ENCODE measurements around the gene SKI. TPM values are rescaled to one million over a fixed set of nuclear protein-coding genes. Genes with fewer than 3 reads are reported as not detected.

SKI gene
- total RNA-seq, 1 donor, result 36.6 TPM

- H3K4me3 ChIP-seq (ENCODE audit: low read depth, low read length), result no peak overlapping the region
- TF ChIP-seq CTCF (IDR thresholded peaks at IDR 0.05; ENCODE audit: insufficient read depth, low read length), result no peak
- no peak for DNase-seq (ENCODE audit: low read depth)
Measured at GRCh38 chr1:2316451-2316961, 88.4 kb downstream of the SKI start.

DNA sequence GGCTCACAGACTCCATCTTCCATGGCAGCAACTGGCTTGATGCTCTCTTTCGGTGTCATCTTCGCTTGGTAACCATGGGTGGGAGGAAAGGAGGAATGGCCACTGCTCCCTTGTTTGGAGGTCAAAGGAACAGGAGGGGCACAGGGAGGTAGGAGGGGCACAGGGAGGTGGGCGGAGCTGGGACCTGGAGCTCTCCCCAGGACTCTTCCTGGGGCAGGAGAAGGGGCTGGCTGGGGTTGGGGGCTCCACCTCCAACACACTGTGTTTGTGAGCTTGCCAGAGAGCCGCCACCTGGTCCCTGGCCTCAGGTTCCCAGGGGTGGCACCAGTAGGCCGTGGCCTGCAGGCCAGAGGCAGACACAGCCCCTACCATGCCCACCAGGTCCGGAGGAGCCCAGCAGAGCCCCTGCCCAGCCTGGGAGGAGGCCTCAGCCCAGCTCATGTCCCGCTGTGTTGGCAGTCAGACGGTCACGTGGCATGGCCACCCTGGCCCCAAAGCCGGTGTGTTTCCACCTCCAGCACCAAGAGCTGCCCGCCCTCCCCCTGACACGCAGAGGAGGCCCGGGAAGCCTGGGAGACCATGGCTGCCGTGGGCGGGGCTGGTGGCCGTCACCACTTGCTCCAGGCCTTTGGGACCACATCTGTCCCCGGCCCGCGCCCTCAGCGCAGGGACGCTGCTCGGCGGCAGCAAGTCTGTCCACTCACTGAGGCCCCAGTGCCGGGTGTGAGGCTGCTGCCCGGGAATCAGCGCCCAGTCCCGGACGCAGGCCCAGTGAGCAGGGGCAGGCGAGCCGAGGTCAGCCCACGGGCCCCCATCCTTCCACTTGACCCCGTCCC lies 89.3 kb downstream of the SKI start:
- no peak for DNase-seq (ENCODE audit: low read depth)
- H3K4me3 ChIP-seq (ENCODE audit: low read depth, low read length), result no peak overlapping the region
- no peak for TF ChIP-seq CTCF (IDR thresholded peaks at IDR 0.05; ENCODE audit: insufficient read depth, low read length)

DNA sequence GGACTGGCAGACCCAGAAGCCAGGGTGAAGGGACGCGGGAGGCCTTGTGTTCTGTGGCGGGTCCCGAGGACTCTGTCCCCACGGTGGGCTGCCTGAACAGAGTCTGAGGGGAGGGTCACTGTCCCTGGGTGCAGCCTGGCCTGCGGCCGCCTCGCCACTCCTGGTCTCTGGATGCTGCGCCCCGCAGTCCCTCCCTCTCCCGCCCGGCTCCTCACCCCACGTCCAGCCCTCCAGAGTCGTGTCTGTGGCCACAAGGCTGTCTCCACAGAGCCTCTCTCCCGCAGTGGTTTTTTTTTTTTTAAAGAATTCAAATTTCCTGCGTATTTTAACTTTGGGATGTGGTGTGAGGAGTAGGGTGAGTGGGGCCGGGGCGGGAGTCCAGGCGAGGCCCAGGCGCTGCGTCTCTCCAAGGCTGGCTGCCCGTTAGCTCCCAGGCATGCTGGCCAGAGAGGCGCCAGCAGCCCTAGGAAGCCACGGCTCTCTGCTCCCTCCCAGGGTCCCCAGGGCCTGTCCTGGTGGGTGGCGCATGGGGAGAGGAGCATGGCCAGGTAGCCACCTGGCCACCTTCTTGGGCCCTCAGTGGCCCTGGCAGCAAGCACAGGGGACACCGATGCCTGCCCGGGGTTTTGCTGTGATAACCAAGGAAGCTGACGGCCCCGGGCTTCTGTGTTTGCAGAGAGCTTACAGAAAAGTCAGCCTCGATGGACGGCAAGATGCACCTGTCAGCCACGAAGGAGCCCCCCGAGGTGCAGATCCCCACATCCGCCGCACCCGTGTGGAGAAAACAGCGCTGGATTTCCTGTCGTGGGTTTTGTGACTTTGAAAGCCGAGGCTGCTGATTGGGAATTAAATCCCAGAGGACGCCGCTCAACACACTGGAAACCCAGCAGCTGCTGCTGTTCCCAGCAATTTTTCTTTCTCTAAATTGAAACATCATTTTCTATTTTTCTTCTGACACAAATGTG lies 90.5 kb downstream of the SKI start:
- DNase-seq (ENCODE audit: low read depth), result no peak
- TF ChIP-seq CTCF (IDR thresholded peaks at IDR 0.05; ENCODE audit: insufficient read depth, low read length), result no peak

DNA sequence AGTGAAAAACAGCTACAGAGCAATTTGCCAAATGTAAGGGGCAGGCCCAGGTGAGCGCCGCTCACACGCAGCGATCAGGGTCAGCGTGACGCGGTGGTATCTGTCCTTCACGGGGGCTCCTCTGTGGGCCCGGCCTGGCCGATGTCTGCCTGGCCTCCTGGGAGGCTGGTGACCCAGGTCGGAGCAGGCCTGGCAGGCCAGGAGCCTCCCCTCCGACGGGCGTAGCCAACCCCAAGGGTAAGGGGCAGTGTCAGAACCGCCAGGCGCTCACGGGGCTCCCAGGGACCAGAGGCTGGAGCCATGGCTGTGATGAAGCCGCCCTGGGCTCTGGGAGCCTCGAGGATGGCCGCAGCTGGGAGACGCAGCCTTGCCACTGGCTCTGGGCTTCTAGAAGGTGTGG lies 91.2 kb downstream of the SKI start:
- no peak for DNase-seq (ENCODE audit: low read depth)
- TF ChIP-seq CTCF (IDR thresholded peaks at IDR 0.05; ENCODE audit: insufficient read depth, low read length), result no peak
- H3K4me3 ChIP-seq (ENCODE audit: low read depth, low read length), result no peak overlapping the region

More for the DNA sequence above, 90.5 kb downstream of the SKI start:
- H3K4me3 ChIP-seq (ENCODE audit: low read depth, low read length), result no peak overlapping the region

DNA sequence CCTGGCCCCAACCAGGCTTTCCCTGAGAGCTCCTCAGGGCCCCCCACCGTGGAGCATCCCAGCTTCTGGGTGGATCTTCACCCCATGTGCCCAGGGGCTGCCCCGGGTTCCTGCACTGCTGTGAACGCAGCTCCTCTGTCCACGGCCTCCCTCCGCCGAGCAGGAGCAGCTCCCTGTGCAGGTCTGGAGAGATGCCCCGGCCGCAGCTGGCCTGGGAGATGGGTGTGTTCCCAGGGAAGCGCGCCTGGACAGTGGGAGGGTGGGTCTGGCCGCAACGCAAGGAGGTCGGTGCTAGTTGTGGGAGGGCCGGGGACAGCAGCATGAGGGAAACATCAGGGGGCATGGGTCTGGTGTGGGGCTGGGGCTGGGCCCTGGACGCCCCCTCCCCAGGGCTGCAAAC lies 91.9 kb downstream of the SKI start:
- TF ChIP-seq CTCF (IDR thresholded peaks at IDR 0.05; ENCODE audit: insufficient read depth, low read length), result no peak
- H3K4me3 ChIP-seq (ENCODE audit: low read depth, low read length), result no peak overlapping the region
- no peak for DNase-seq (ENCODE audit: low read depth)

GRCh38 chr1:2320760-2321667 lies 92.9 kb downstream of the SKI start:
- DNase-seq (ENCODE audit: low read depth), result no peak
- no peak overlapping the region for H3K4me3 ChIP-seq (ENCODE audit: low read depth, low read length)
- TF ChIP-seq CTCF (IDR thresholded peaks at IDR 0.05; ENCODE audit: insufficient read depth, low read length), result no peak
